Measurements from ENCODE around the gene SRRM5. TPM values are rescaled to one million over a fixed set of nuclear protein-coding genes. Genes with fewer than 3 reads are reported as not detected.

The SRRM5 gene
- total and polyA plus RNA-seq, 2 experiments from 2014 or later, result 0.08 TPM; not detected in 1

GRCh38 chr19:43631491-43631890 lies 19.6 kb downstream of the SRRM5 start:
- Histone ChIP-seq H3K4me2 (no peak overlapping the region), H3K36me3 (ENCODE audit: insufficient read depth) (no peaks in the 10 kb centered on the region), H3F3A (replicated peaks; ENCODE audit: low read depth) (0 out of 2 replicates have a peak, but pooled peaks cover 3% of the 10 kb centered on the region), H3K9me2 (ENCODE audit: insufficient read depth) (no peaks in the 10 kb centered on the region), H3K27me3 (ENCODE audit: insufficient read depth) (no peaks in the 10 kb centered on the region), H4K20me1 (replicated peaks; ENCODE audit: insufficient read depth) (peaks cover 12% of the 10 kb centered on the region; the same call in 1 of the 2 replicates), H3K4me3 (no peak overlapping the region), H3K4me1 (ENCODE audit: insufficient read depth) (peaks cover 17% of the 10 kb centered on the region), H3K27ac (ENCODE audit: low read depth) (no peak overlapping the region), H3K79me2 (replicated peaks; ENCODE audit: insufficient read depth) (no peaks in the 10 kb centered on the region), H2AFZ (no peak overlapping the region)
- Mint-ChIP-seq H3K9me3 (no peaks in the 10 kb centered on the region), H3K27ac (no peak overlapping the region), H3K4me1 (peaks cover 12% of the 10 kb centered on the region; the same call in 2 of the 3 replicates), H3K36me3 (ENCODE audit: low read depth) (peaks cover 5% of the 10 kb centered on the region; the same call in 1 of the 3 replicates), H3K4me3 (no peak overlapping the region), H3K27me3 (ENCODE audit: insufficient read depth, low read depth, poor library complexity) (peaks cover 20% of the 10 kb centered on the region)
- TF ChIP-seq STAT1 (IDR thresholded peaks at IDR 0.05; ENCODE audit: unreplicated experiment) (no peak), ZNF114 (CRISPR knock-in tag; IDR thresholded peaks at IDR 0.05) (no peak), POLR2AphosphoS5 (IDR thresholded peaks at IDR 0.05; ENCODE audit: low read depth) (no peak), JUNB (IDR thresholded peaks at IDR 0.05; ENCODE audit: unreplicated experiment) (no peak), REST (IDR thresholded peaks at IDR 0.05; ENCODE audit: unreplicated experiment) (no peak), CREB1 (CRISPR knock-in tag; IDR thresholded peaks at IDR 0.05; ENCODE audit: low read depth) (no peak), ZNF462 (CRISPR knock-in tag; IDR thresholded peaks at IDR 0.05) (no peak), EZH2 (IDR thresholded peaks at IDR 0.05; ENCODE audit: low read depth, unreplicated experiment) (no peak), EZH2phosphoT487 (IDR thresholded peaks at IDR 0.05; ENCODE audit: unreplicated experiment) (no peak)
- TF ChIP-seq, protein P1, sequence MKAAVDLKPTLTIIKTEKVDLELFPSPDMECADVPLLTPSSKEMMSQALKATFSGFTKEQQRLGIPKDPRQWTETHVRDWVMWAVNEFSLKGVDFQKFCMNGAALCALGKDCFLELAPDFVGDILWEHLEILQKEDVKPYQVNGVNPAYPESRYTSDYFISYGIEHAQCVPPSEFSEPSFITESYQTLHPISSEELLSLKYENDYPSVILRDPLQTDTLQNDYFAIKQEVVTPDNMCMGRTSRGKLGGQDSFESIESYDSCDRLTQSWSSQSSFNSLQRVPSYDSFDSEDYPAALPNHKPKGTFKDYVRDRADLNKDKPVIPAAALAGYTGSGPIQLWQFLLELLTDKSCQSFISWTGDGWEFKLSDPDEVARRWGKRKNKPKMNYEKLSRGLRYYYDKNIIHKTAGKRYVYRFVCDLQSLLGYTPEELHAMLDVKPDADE (IDR thresholded peaks at IDR 0.05), result no peak
- DNase-seq (ENCODE audit: low spot score), result no peak
- no peak for ATAC-seq
